Smooth muscle cell of the brain vasculature (primary cell): ENCODE measurements around the gene PRKD2.

Experiments used
- DNase-seq: peaks from one replicate; pipeline ENCODE4 v3.0.0-alpha.2; 2012; ENCODE audit warnings: low read depth, low spot score

The PRKD2 gene

GRCh38 chr19:46742926-46743480 lies 26.1 kb upstream of the PRKD2 start:
- DNase-seq = no peak

- DNase-seq = no peak
Measured at GRCh38 chr19:46741447-46741846, 24.5 kb upstream of the PRKD2 start.

GRCh38 chr19:46739290-46739771 lies 22.4 kb upstream of the PRKD2 start:
- no peak for DNase-seq

GRCh38 chr19:46737761-46738171 lies 20.9 kb upstream of the PRKD2 start:
- no peak for DNase-seq

GRCh38 chr19:46737298-46737654 lies 20.4 kb upstream of the PRKD2 start:
- DNase-seq = no peak

GRCh38 chr19:46736531-46737297 lies 19.8 kb upstream of the PRKD2 start:
- no peak for DNase-seq

GRCh38 chr19:46733690-46734292 lies 16.9 kb upstream of the PRKD2 start:
- DNase-seq = no peak

GRCh38 chr19:46732966-46733689 lies 16.2 kb upstream of the PRKD2 start:
- peak; percentile 78 for DNase-seq

GRCh38 chr19:46732172-46732938 lies 15.4 kb upstream of the PRKD2 start:
- no peak for DNase-seq

- no peak for DNase-seq
Measured at GRCh38 chr19:46731584-46731983, 14.7 kb upstream of the PRKD2 start.

GRCh38 chr19:46731007-46731501 lies 14.1 kb upstream of the PRKD2 start:
- DNase-seq = peak; percentile 70

- DNase-seq = no peak
Measured at GRCh38 chr19:46730595-46730994, 13.7 kb upstream of the PRKD2 start.

- no peak for DNase-seq
Measured at GRCh38 chr19:46730187-46730586, 13.3 kb upstream of the PRKD2 start.

GRCh38 chr19:46729696-46730095 lies 12.8 kb upstream of the PRKD2 start:
- no peak for DNase-seq

- DNase-seq = no peak
Measured at GRCh38 chr19:46728693-46729339, 11.9 kb upstream of the PRKD2 start.

- DNase-seq = no peak
Measured at GRCh38 chr19:46728208-46728607, 11.3 kb upstream of the PRKD2 start.

GRCh38 chr19:46727757-46728156 lies 10.8 kb upstream of the PRKD2 start:
- no peak for DNase-seq

GRCh38 chr19:46726971-46727501 lies 10.1 kb upstream of the PRKD2 start:
- no peak for DNase-seq

GRCh38 chr19:46726551-46726950 lies 9.6 kb upstream of the PRKD2 start:
- DNase-seq = no peak

- no peak for DNase-seq
Measured at GRCh38 chr19:46725859-46726393, 9.0 kb upstream of the PRKD2 start.
